CD4-positive, alpha-beta T cell (primary cell): ENCODE data around the gene CCN5. TPM values are rescaled to one million over a fixed set of nuclear protein-coding genes. Genes with fewer than 3 reads are reported as not detected.

Experiments used
- ATAC-seq: fragments of 200-7000 bp; cut with Tn5 transposase; one replicate; pipeline ENCODE4 v1.10.0; 2022; ENCODE audit warnings: mild to moderate bottlenecking; ENCODE audit not compliant: poor library complexity
- CTCF ChIA-PET: fragments of 350-600 bp; sonication (Branson Sonifier 250); formaldehyde crosslinking; loops from one replicate; lab custom pipeline; 2021; ENCODE audit warnings: antibody characterized with exemption, inconsistent platforms; lab: Charles Lee
- POLR2A ChIA-PET: fragments of 350-600 bp; sonication (Branson Sonifier 250); formaldehyde crosslinking; loops from one replicate; lab custom pipeline; 2021; ENCODE audit warnings: antibody characterized with exemption, inconsistent platforms; lab: Charles Lee
- DNase-seq, 14 experiments: peaks; one replicate each; pipeline ENCODE4 v3.0.0-alpha.2; 2013 to 2020; ENCODE audit warnings: mixed read lengths in 2 of 14
- H3K27ac ChIP-seq, 2 donors: one replicate each; pipeline versions ENCODE4 v1.5.1 to v1.7.0; 2013; ENCODE audit warnings: low read length in 2 of 2, low read depth in 1 of 2, mild to moderate bottlenecking in 1 of 2
- H3K27me3 ChIP-seq, 2 experiments: 1 replicate in 1 of 2; 2 replicates in 1 of 2; pipeline versions ENCODE4 v1.6.1 to v1.7.0; 2013; ENCODE audit warnings: low read length in 2 of 2, control low read depth in 1 of 2, mild to moderate bottlenecking in 1 of 2, moderate library complexity in 1 of 2; ENCODE audit not compliant: insufficient read depth in 2 of 2, control insufficient read depth in 1 of 2
- H3K36me3 ChIP-seq: one replicate; pipeline ENCODE4 v1.6.1; 2013; ENCODE audit warnings: low read length, control low read depth; ENCODE audit not compliant: insufficient read depth
- H3K4me1 ChIP-seq: one replicate; pipeline ENCODE4 v1.6.1; 2013; ENCODE audit warnings: low read length, control low read depth; ENCODE audit not compliant: insufficient read depth
- H3K4me3 ChIP-seq: one replicate; pipeline ENCODE4 v1.5.1; 2013; ENCODE audit warnings: mild to moderate bottlenecking, low read length, moderate library complexity
- H3K9me3 ChIP-seq, 2 experiments: 1 replicate in 1 of 2; 2 replicates in 1 of 2; pipeline versions ENCODE4 v1.6.1 to v1.7.0; 2013; ENCODE audit warnings: low read length in 2 of 2, mild to moderate bottlenecking in 2 of 2, control low read depth in 1 of 2, moderate library complexity in 1 of 2; ENCODE audit not compliant: control insufficient read depth in 1 of 2, insufficient read depth in 1 of 2
- H3K27ac Mint-ChIP-seq: one replicate; pipeline ENCODE4 v1.8.0; 2020; ENCODE audit warnings: mixed read lengths
- H3K27me3 Mint-ChIP-seq: one replicate; pipeline ENCODE4 v1.8.0; 2021; ENCODE audit warnings: mixed read lengths
- H3K36me3 Mint-ChIP-seq: one replicate; pipeline ENCODE4 v1.8.0; 2021; ENCODE audit warnings: low read depth, mixed read lengths
- H3K4me1 Mint-ChIP-seq: one replicate; pipeline ENCODE4 v1.8.0; 2021; ENCODE audit warnings: low read depth, mixed read lengths
- H3K4me3 Mint-ChIP-seq: one replicate; pipeline ENCODE4 v1.8.0; 2020; ENCODE audit warnings: mild to moderate bottlenecking, mixed read lengths
- H3K9me3 Mint-ChIP-seq: one replicate; pipeline ENCODE4 v1.8.0; 2020; ENCODE audit warnings: mixed read lengths
- CTCF ChIP-seq: fragments of 200-600 bp; IDR thresholded peaks from one replicate; pipeline ENCODE4 v1.8.0; 2022; ENCODE audit warnings: antibody characterized with exemption, mild to moderate bottlenecking
- intact Hi-C, 2 experiments: fragments of 100-400 bp; cut with DNase I in 1 of 2; cut with micrococcal nuclease in 1 of 2; formaldehyde crosslinking; loops; one replicate each; pipeline versions ENCODE4 v1.15.1 to v1.9.0; 2023 to 2025; cut with DNase I, micrococcal nuclease
- total RNA-seq, 174 experiments: library from RNA in 2 of 174; stranded (reverse) in 2 of 174; gene quantifications; one replicate each; pipeline ENCODE4 v1.2.3 and lab custom pipeline; 2021 to 2026

CCN5 gene
- total RNA-seq, 2 experiments from 2014 or later = not detected

- Histone ChIP-seq H3K36me3 (no peaks in the 10 kb centered on the region), H3K4me3 (no peak overlapping the region), H3K4me1 (peaks cover 5% of the 10 kb centered on the region), H3K9me3 (no peaks in the 10 kb centered on the region), H3K27ac (no peak overlapping the region), H3K27me3 (no peaks in the 10 kb centered on the region)
- no peak for TF ChIP-seq CTCF
- intact Hi-C loops = no loop called here
- POLR2A ChIA-PET = no interaction called here
- ATAC-seq (no peak), DNase-seq (peak in 1 of 14 experiments; percentile 26)
- Mint-ChIP-seq H3K4me1 (no peaks in the 10 kb centered on the region), H3K27me3 (no peaks in the 10 kb centered on the region), H3K9me3 (no peaks in the 10 kb centered on the region), H3K4me3 (no peak overlapping the region), H3K27ac (no peak overlapping the region), H3K36me3 (no peaks in the 10 kb centered on the region)
- CTCF ChIA-PET = no interaction called here
Observed at GRCh38 chr20:44728801-44729443, 13.8 kb downstream of the CCN5 start.

GRCh38 chr20:44730441-44730840 is 15.3 kb downstream of the CCN5 start:
- H3K4me1 Mint-ChIP-seq = no peaks in the 10 kb centered on the region
- POLR2A ChIA-PET = no interaction called here
- H3K4me1 ChIP-seq = peaks cover 5% of the 10 kb centered on the region

GRCh38 chr20:44731657-44732056 is 16.5 kb downstream of the CCN5 start:
- DNase-seq (no peak), ATAC-seq (no peak)
- Mint-ChIP-seq H3K36me3 (no peaks in the 10 kb centered on the region), H3K27ac (no peak overlapping the region), H3K4me1 (peaks cover 7% of the 10 kb centered on the region), H3K9me3 (no peaks in the 10 kb centered on the region), H3K4me3 (no peak overlapping the region), H3K27me3 (no peaks in the 10 kb centered on the region)
- Histone ChIP-seq H3K27ac (no peak overlapping the region), H3K4me3 (no peak overlapping the region), H3K27me3 (no peaks in the 10 kb centered on the region), H3K4me1 (peaks cover 10% of the 10 kb centered on the region), H3K36me3 (no peaks in the 10 kb centered on the region), H3K9me3 (no peaks in the 10 kb centered on the region)
- intact Hi-C loops = loop anchor here (2.0 to 10.0 kb wide), 5 partner anchors 114 to 615 kb away; partner anchors contain the start of genes FITM2 (in 1 of the 2) and TTPAL (in 1 of the 2)
- TF ChIP-seq CTCF = no peak
- ChIA-PET CTCF (no interaction called here), POLR2A (no interaction called here)

More at GRCh38 chr20:44730441-44730840, 15.3 kb downstream of the CCN5 start:
- no peaks in the 10 kb centered on the region for H3K27me3 ChIP-seq
- CTCF ChIA-PET = no interaction called here
- H3K27me3 Mint-ChIP-seq = no peaks in the 10 kb centered on the region
- ATAC-seq = no peak
- no peaks in the 10 kb centered on the region for H3K36me3 Mint-ChIP-seq
- no peaks in the 10 kb centered on the region for H3K9me3 Mint-ChIP-seq
- no peak overlapping the region for H3K4me3 Mint-ChIP-seq
- H3K36me3 ChIP-seq = no peaks in the 10 kb centered on the region
- no peak for DNase-seq
- intact Hi-C loops = loop anchor here (5.0 to 10.0 kb wide), 4 partner anchors 113 to 513 kb away; partner anchors contain the start of genes FITM2 (in 1 of the 2) and TTPAL (in 1 of the 2)
- no peak for TF ChIP-seq CTCF
- no peak overlapping the region for H3K27ac Mint-ChIP-seq
- H3K27ac ChIP-seq = no peak overlapping the region
- H3K9me3 ChIP-seq = no peaks in the 10 kb centered on the region
- H3K4me3 ChIP-seq = no peak overlapping the region
